HG03135 (cell line): Measurements from ENCODE around the gene SPRED3.
"Not testable (repeated sequence)": the region's sequence is repeated elsewhere in the genome, so short reads cannot be mapped to it uniquely, and the experiment has no call there.

ENCODE experiments used
- ATAC-seq: cut with Tn5 transposase; IDR thresholded peaks from one replicate; pipeline ENCODE4 v1.9.1; 2021; ENCODE audit warnings: mild to moderate bottlenecking, moderate library complexity; ENCODE audit not compliant: unreplicated experiment

The SPRED3 gene

GRCh38 chr19:38388349-38389100, at the start of gene SPRED3:
TSS of gene SPRED3 (plus strand) at chr19:38388697. CDS start at chr19:38390303, 1,606 bp downstream.
- no peak for ATAC-seq

- not testable (repeated sequence) for ATAC-seq
Measured at GRCh38 chr19:38339011-38339410, 49.5 kb upstream of the SPRED3 start.

- no peak for ATAC-seq
Measured at GRCh38 chr19:38340927-38341326, 47.6 kb upstream of the SPRED3 start.

- ATAC-seq: no peak
Measured at GRCh38 chr19:38346837-38347236, 41.7 kb upstream of the SPRED3 start.

- ATAC-seq: no peak
Measured at GRCh38 chr19:38350883-38351282, 37.6 kb upstream of the SPRED3 start.

GRCh38 chr19:38351865-38352395, 36.6 kb upstream of the SPRED3 start:
- ATAC-seq: no peak

GRCh38 chr19:38352611-38353010, 35.9 kb upstream of the SPRED3 start:
- ATAC-seq: no peak

- no peak for ATAC-seq
Measured at GRCh38 chr19:38355728-38356725, 32.5 kb upstream of the SPRED3 start.

GRCh38 chr19:38358071-38358470, 30.4 kb upstream of the SPRED3 start:
- ATAC-seq: no peak

GRCh38 chr19:38359242-38360021, 29.1 kb upstream of the SPRED3 start:
- no peak for ATAC-seq

GRCh38 chr19:38360351-38360750, 28.1 kb upstream of the SPRED3 start:
- ATAC-seq: no peak

GRCh38 chr19:38360839-38361631, 27.5 kb upstream of the SPRED3 start:
- no peak for ATAC-seq

- ATAC-seq: no peak
Measured at GRCh38 chr19:38361633-38362075, 26.8 kb upstream of the SPRED3 start.

- no peak for ATAC-seq
Measured at GRCh38 chr19:38362076-38362945, 26.2 kb upstream of the SPRED3 start.

- not testable (repeated sequence) for ATAC-seq
Measured at GRCh38 chr19:38362946-38363688, 25.4 kb upstream of the SPRED3 start.

GRCh38 chr19:38367041-38367440, 21.5 kb upstream of the SPRED3 start:
- ATAC-seq: no peak

- no peak for ATAC-seq
Measured at GRCh38 chr19:38369584-38369983, 18.9 kb upstream of the SPRED3 start.

GRCh38 chr19:38370299-38370698, 18.2 kb upstream of the SPRED3 start:
- ATAC-seq: no peak
